NCI-H460 (cell line): ENCODE results near the gene ZFP36L1. TPM values are rescaled to one million over a fixed set of nuclear protein-coding genes. Genes with fewer than 3 reads are reported as not detected.

Experiments used
- DNase-seq: peaks from one replicate; pipeline ENCODE4 v3.0.0-alpha.2; 2016; ENCODE audit warnings: low read depth; ENCODE audit errors: extremely low read depth
- polyA plus RNA-seq: library from polyadenylated mRNA; depleted of rRNA; stranded (reverse); fragments of >200 nt; gene quantifications from 2 replicates; pipeline ENCODE4 v1.2.3, GENCODE V29; 2014; cell fraction: nucleus; rRNA removed
- total RNA-seq: library from RNA; depleted of rRNA; stranded (reverse); fragments of >200 nt; shearing (Covaris generic); gene quantifications from 2 replicates; pipeline ENCODE4 v1.2.3, GENCODE V29; 2014; rRNA removed

Gene ZFP36L1, protein sequence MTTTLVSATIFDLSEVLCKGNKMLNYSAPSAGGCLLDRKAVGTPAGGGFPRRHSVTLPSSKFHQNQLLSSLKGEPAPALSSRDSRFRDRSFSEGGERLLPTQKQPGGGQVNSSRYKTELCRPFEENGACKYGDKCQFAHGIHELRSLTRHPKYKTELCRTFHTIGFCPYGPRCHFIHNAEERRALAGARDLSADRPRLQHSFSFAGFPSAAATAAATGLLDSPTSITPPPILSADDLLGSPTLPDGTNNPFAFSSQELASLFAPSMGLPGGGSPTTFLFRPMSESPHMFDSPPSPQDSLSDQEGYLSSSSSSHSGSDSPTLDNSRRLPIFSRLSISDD
- 14.1 and 17.1 TPM in 2 replicates for total RNA-seq
- polyA plus RNA-seq: 7.3 and 9.9 TPM in 2 replicates

DNA sequence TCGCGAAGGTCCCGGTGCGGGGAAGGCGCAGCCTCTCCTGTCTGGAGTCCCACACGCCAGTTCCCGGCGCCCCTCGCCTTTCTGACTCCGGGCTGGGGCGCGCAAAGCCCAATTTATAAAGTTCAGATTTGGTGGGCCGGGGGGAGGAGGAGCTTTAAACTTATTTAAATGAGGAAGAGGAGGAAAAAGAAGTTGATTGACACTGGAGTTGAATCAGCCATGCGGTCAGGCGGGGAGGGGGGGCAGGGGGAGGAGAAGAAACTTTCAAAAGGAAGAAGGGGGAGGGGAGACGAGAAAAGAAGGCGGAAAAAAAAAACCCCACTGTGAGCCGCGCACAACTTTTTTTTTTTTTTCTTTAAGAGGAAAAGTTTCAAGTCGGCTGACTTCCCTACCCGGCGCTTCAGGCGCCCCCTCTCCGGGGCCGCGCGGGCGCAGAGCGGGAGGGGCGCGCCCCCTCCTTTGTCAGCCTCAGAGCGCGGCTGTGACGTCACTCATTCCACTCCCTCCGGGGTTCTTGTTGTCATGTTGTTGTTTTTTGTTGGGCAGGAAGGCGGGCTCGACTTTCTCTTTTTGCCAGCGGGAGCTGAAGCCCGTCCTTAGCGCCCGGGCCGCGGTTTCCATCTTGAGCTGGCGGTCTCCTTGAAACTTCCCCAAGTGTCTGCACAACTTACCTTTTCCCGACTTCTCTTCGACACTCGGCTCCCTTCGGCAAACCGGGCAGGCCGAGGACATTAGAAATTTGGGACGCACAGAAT is at the start of gene ZFP36L1:
Gene ZFP36L1, minus strand, starts transcription at position 89 of the 755 bp plus-strand sequence. CDS start 129 bp downstream, outside the sequence.
- DNase-seq: peak; percentile 96

- no peak for DNase-seq
Observed at GRCh38 chr14:68842298-68842697, 49.4 kb upstream of the ZFP36L1 start.

GRCh38 chr14:68841016-68841809 is 48.3 kb upstream of the ZFP36L1 start:
- no peak for DNase-seq

DNA sequence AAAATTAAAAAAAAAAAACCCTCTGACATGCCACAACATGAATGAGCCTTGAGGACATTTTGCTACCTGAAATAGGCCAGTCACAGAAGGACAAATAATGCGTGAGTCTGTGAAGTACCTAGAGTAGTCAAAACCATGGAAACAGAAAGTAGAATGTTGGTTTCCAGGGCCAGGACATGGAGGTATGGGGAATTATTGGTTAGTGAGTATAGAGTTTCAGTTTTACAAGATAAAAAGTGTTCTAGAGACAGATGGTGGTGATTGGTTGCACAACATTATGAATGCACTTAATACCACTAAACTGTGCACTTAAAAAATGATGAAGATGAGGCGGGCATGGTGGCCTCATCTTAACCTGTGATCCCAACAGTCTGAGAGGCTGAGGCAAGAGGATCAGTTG is 47.6 kb upstream of the ZFP36L1 start:
- no peak for DNase-seq

DNA sequence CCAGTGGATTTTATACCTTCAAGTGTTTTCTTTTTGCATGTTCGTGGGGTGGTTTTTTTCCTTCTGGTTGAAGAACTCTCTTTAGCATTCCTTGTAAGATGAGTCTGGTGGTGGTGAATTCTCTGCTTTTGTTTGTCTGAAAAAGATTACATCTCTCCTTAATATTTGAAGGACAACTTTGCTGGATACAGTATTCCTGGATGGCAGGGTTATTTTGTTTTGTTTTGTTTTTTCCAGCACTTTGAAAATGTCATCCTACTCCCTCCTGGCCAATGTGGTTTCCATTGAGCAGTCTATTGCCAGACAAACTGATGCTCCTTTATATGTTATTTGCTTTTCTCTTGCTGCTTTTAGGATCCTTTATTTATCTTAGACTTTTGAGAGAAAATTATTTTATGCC is 43.2 kb upstream of the ZFP36L1 start:
- no peak for DNase-seq

- no peak for DNase-seq
Observed at GRCh38 chr14:68834816-68835215, 41.9 kb upstream of the ZFP36L1 start.

DNA sequence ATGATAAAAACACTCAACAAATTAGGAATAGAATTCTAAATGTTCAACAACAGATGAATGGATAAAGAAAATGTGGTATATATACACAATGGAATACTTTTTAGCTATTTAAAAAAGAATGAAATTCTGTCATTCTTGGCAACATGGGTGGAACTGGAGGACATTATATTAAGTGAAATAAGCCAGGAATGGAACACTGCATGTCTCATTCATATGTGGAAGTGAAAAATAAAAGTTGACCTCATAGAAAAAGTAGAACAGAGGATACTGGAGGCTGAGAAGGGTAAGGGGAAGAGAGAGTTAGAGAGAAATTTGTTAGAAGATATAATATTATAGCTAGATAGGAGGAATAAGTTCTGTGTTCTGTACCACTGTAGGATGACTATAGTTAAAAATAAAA is 35.8 kb upstream of the ZFP36L1 start:
- DNase-seq: no peak

DNA sequence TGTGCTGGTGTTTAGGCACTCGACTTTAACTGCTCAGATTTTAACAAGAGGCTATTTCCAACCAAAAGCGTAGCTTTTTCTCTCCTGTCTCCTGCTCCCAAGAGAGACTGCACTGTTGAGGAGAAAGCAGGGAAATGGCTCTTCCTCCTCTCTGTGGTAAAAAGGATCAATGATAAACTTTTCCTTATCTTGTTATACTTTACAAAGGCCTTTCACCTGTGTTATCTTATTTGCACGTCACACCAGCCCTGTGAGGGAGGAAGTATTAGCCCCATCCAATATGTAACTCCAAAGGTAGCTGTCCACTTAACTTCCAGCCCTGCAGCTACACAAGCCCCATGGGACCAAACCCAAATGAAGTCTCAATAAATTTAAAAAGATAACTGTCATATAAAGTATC is 32.9 kb upstream of the ZFP36L1 start:
- DNase-seq: no peak

GRCh38 chr14:68824517-68825347 is 31.9 kb upstream of the ZFP36L1 start:
- peak; percentile 85 for DNase-seq

- DNase-seq: no peak
Observed at GRCh38 chr14:68824207-68824516, 31.3 kb upstream of the ZFP36L1 start.

DNA sequence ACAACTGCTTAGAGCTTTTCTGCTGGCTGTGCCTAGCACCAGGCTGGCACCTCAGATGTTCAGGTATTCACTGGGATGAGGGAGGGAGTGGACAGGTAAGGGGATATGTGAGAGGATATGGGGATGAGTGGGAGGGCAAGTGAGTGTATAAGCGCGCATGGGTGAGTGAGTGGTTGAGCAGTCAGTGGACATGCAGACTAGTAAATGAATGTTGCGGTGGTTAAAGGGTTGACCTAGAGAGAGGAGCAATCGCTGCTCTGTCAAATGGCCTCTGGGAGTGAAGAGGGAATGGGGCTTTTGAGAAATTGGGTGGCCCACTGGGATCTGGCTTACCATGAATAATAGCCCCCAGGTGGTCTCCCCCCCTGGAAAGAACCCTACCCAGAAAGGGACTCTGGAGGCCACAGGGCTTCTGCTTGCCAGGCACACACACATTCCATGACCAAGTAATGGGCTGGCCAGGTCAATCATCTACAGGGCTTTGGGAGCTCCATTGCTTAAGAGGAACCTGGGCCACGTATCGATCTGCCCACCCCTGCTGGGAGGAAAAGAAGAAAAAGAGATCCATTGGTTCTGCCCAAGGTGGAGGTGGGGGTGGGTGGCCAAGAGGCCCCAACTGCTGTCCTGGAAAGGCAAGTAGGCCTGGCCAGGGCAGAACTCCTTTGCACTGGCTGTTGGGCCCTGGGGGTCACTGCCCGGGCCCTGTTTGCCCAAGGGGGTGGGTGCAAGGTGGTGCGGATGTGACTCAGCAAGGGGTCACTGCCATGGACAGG is 30.8 kb upstream of the ZFP36L1 start:
- DNase-seq: no peak

- DNase-seq: no peak
Observed at GRCh38 chr14:68822926-68823325, 30.1 kb upstream of the ZFP36L1 start.

DNA sequence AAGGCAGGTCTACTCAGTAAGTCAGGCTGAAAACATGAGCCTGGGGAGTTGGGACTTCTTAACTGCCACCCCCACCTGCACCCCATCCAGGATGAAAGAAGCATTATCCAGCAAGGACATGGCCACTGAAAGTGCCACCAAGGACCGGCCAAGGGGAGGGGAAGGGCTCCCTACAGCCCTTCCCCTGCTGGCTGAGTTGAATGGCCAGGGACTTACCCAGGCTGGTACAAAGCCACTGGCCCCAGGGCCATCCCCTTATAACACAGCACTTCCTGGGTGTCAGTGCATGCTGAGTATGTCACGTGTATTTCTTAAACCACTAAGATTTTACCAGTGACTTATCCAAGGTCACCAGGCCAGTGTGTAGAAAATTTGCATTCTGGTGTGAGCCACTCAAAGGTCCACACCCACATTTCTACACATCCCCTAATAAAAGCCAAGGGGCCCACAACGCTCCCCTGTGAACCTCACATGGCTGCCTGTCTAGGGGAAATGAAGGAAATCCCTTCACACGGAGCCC is 29.3 kb upstream of the ZFP36L1 start:
- DNase-seq: no peak

DNA sequence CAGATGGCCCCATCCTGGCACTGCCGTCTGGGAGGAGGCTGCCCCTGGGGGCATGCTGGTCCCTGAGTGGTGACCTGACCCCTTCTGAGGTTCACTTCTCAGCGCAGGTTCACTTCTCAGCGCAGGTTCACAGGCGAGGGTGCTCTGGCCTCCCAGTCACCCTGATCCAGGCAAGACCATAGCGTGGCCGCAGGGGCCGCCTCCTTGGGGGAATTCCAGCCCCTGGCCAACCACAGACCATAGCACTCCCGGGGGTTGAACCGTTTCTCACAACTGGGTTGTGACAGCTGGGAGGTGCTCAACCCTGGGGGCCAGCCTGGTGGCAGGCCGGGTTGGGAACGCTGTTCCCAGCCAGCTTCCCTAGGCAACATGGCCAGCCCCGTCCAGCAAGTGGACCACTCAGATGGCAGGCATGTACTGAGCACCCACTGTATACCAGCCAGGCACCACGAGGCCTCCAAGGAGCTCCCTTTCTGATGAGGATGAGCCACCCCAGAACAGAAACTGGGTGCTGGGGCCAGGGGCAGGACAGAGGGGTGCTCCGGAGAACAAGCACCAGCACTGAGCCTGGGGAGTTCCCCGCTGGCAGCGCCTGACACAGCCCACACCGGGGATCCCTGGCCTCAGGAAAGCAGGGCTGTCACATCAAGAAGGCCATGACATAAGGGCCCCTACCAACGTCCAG is 28.3 kb upstream of the ZFP36L1 start:
- no peak for DNase-seq

GRCh38 chr14:68820536-68820935 is 27.7 kb upstream of the ZFP36L1 start:
- DNase-seq: no peak

GRCh38 chr14:68820119-68820518 is 27.3 kb upstream of the ZFP36L1 start:
- no peak for DNase-seq

DNA sequence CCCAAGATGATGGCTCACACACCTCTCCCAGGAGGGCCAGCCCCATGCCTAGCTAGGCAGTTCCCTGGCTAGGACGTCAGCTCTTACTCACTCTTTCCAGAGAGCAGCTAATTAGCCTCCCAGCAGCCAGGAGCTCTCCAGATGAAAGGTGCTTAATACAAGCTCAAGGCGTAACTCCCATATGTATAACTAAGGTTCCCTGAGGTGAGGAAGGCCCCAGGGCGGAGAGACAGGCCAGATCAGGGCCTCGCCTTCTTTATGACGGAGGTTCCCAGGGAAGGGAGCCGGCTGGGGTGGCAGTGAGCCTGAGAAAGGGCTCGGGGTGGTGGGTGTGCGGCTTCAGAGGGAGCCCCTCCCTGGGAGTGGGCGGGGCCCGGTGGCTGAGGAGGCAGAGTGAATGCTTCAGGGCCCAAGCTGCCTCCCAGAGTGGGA is 26.4 kb upstream of the ZFP36L1 start:
- no peak for DNase-seq

- no peak for DNase-seq
Observed at GRCh38 chr14:68817506-68818212, 24.8 kb upstream of the ZFP36L1 start.
